NCI-H1048 (cell line): ENCODE measurements around the gene APOLD1.
"Not testable (repeated sequence)": the region's sequence is repeated elsewhere in the genome, so short reads cannot be mapped to it uniquely, and the experiment has no call there.

Experiments used
- DNase-seq: peaks from one replicate; lab custom pipeline; 2025; lab: John Stamatoyannopoulos, UW

Gene APOLD1

DNA sequence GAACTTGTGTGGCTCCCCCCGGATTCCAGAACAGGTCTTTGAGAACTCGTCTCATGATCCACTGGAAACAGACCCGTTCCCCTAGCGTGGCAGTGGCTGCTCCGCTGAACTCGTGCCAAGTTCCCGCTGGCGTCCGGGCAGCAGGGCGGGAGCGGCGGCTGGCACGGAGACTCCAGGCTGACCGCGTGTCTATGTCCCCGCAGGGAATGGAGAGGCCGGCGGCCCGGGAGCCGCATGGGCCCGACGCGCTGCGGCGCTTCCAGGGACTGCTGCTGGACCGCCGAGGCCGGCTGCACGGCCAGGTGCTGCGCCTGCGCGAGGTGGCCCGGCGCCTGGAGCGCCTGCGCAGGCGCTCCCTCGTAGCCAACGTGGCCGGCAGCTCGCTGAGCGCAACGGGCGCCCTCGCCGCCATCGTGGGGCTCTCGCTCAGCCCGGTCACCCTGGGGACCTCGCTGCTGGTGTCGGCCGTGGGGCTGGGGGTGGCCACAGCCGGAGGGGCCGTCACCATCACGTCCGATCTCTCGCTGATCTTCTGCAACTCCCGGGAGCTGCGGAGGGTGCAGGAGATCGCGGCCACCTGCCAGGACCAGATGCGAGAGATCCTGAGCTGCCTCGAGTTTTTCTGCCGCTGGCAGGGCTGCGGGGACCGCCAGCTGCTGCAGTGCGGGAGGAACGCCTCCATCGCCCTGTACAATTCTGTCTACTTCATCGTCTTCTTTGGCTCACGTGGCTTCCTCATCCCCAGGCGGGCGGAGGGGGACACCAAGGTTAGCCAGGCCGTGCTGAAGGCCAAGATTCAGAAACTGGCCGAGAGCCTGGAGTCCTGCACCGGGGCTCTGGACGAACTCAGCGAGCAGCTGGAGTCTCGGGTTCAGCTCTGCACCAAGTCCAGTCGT lies 1.5 kb downstream of the APOLD1 start:
- peak; percentile 46 for DNase-seq

DNA sequence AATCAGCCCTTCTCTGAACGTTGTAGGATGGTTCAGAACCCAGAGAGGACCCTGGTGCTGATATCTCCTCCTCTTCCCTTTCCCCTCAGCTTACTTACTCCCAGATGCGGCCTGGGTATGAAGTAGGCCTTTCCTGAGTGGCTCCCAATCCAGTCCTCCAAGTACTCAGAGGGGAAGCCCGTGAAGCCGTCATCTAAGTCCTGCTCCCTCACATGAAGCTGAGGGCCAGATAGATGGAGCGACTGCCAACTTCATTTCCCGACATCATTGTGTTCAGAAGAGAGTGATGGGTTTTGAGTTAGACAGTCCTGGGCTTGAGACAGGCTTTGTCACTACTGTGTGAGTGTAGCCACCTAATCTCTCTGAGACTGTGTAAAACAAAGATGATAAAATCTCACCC lies 2.7 kb downstream of the APOLD1 start:
- DNase-seq = no peak

GRCh38 chr12:12788675-12789368 lies 3.4 kb downstream of the APOLD1 start:
- peak; percentile 60 for DNase-seq

DNA sequence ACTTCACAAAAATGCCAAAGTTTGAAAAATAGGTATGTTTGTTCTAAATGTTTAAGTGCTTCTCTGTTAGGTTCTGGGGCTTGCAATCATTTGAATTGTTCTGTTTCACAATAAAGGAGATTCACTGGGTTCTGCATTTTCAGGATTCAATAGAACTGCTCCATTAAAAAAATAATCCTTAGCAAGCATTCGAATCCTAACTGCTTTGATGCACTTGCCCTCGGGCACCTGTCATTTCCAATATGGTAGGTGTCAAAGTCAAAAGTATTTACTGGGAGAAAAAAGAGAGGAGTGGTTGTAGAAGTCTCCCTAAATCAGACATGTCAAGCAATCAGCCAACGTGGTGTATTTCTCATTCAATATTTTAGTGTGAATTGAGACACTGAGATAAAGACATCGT lies 5.5 kb downstream of the APOLD1 start:
- no peak for DNase-seq

DNA sequence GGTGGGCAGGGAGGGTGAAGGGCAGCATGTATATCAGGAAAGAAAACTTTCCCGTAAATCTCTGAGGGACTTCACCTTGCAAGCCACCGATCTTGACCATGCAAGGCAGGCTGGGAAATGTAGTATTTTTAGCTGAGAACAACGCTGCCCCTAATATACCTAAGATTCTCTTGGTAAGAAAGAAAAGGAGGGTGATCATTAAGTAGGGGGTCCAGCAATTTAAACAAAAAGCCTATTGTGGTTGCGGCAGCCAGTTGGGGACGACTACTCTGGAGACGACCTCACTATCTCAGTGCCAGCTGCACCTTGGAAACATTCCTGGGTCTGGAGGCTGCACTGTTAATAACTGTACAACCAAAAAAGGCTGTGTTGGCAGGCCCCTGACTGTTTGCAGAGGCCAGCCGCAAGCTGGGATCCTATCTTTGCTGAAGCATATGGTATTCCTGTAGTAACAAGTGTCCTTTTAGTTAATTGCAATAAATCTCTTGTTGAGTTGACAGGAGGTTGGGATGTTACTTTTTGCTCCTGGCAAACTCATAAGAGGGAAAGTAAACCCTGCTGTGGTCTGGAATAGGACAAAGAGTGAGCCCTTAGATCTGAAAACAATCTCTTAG lies 6.4 kb downstream of the APOLD1 start:
- DNase-seq = no peak

DNA sequence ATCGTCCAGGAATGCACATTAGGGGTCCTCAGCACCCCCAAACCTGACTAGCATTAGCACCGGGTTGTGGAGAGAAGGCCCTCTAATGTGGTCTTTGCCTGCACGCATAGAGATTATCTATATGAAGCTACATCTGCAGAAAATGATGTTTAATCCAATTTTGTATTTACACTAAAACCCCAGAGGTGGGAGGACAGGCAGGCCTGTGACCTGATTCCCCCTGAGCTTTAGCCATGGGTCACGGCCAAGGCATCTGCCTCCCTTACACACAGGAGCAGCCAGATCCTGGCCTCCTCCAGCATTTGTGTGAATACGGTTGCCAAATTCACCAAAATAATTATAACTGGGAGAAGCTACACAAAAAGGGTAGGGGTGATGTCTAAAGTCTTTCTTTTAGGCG lies 7.0 kb downstream of the APOLD1 start:
- no peak for DNase-seq

GRCh38 chr12:12794686-12795085 lies 9.2 kb downstream of the APOLD1 start:
- no peak for DNase-seq

DNA sequence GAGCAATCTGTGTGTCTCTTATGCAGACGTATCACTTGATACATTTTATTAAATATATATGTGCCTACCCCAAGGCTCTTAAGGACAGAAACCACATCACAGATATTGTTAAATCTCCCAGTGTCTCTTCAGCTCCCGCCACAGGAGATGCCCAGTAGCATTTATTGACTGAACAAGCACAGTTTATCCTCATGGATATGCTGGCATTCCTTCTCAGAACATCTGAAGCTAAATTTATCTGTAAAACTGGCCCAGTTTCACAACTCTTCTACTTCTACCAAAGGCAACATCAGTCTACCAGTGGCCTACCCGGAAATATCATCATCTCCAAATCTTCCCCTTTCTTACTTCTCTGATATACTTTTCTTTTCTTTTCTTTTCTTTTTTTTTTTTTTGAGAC lies 10.7 kb downstream of the APOLD1 start:
- no peak for DNase-seq

DNA sequence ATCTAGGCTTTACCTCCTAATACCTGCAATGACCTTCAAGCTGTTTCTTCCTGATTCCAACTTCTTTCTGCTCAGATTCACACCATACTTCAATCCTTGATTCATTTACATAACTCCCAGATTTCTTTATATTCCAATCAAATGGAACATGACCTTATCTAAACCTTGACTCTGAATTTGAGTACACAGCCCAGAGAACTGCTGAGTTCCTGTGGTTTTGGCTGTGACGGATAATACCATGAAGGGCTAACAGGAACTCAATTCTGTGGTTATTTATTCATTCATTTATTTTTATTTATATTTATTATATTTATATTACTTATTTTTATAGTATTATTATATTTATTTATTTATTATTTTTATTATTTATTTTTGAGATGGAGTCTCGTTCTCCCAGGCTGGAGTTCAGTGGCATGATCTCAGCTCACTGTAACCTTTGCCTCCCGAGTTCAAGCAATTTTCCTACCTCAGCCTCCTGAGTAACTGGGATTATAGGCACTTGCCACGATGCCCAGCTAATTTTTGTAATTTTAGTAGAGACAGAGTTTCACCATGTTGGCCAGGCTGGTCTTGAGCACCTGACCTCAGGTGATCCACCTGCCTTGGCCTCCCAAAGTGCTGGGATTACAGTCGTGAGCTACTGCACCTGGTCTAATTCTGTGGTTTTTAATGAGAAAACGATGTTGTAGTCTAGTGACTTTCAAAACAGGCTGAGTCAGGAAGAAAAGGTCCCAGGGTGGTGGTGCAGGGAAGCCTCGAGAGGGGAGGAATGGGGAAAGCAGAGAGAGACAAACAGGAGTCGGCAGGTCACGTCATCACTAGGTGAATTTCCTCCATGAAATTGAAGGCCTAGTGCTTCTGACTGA lies 11.7 kb downstream of the APOLD1 start:
- DNase-seq = no peak

DNA sequence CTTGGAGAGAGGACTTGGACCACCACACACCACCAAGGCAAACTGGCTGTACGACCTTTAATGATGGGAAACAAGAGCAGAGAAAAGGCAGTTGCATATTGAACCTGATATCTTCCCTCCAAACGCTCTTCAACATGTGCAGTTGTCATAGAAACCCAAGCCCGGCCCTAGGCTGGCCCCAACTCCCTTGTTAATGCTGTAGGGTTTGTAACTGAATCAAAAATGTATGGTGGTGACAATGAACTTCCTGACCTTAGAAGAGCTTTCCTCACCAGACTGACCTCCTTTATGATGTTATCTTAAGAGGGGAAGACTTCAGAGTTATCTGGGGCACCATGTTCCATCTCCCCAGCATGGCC lies 12.3 kb downstream of the APOLD1 start:
- DNase-seq = no peak

GRCh38 chr12:12798480-12798879 lies 13.0 kb downstream of the APOLD1 start:
- no peak for DNase-seq

GRCh38 chr12:12799163-12799920 lies 13.9 kb downstream of the APOLD1 start:
- DNase-seq = no peak

- DNase-seq = no peak
These were observed 15.1 kb downstream of the APOLD1 start for GRCh38 chr12:12800406-12801180.

DNA sequence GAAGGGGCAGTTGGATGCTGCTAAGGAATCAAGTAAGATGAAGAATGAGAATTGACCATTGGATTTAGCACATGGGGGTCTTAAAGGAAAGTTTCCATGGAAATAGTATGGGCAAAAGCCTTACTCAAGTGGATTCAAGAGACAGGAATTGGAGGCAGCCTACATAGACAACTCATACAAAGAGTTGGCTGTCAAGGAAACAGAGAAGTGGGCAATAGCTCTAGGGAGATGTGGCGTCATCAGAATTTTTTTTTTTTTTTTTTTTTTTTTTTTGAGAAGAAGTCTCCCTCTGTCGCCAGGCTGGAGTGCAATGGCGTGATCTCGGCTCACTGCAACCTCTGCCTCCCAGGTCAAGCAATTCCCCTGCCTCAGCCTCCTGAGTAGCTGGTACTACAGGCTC lies 16.2 kb downstream of the APOLD1 start:
- DNase-seq = not testable (repeated sequence)

GRCh38 chr12:12803186-12803585 lies 17.7 kb downstream of the APOLD1 start:
- DNase-seq = no peak

DNA sequence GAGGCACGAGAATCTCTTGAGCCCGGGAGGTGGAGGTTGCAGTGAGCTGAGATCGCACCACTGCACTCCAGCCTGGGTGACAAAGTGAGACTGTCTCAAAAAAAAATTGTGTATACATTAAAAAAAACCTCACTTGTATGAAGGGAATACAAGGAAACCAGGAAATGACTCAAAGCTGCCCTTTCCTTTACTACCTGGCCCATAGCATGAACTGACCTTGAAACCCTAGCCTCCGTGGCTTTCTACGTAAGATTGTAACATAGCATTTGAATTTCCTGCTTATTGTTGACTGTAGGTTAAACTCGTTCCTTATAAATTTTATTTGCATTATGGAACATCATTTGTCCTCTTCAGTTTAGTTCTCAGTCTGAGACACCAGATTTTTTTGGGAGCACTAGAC lies 18.6 kb downstream of the APOLD1 start:
- DNase-seq = no peak

DNA sequence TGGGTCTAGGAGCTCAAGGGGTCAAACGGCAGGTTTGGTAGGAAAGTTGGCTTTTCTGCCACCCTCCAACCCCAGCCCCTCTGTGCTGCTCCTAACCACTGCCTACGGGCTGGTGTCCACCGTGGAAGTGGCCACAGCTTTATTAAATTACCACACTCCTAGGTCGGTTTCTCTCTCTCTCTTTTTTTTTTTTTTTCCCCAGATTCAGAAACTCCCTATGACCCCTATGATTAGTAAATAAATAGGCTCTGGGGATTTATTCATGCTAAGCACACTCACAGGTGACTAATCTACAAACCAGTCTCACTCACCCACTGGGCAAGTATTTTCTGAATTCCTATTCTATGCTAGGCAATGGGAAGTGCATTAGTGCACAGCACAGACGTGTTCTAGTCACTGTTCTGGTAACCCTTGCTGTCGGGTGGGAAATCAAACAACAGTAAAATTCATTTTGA lies 19.0 kb downstream of the APOLD1 start:
- no peak for DNase-seq

DNA sequence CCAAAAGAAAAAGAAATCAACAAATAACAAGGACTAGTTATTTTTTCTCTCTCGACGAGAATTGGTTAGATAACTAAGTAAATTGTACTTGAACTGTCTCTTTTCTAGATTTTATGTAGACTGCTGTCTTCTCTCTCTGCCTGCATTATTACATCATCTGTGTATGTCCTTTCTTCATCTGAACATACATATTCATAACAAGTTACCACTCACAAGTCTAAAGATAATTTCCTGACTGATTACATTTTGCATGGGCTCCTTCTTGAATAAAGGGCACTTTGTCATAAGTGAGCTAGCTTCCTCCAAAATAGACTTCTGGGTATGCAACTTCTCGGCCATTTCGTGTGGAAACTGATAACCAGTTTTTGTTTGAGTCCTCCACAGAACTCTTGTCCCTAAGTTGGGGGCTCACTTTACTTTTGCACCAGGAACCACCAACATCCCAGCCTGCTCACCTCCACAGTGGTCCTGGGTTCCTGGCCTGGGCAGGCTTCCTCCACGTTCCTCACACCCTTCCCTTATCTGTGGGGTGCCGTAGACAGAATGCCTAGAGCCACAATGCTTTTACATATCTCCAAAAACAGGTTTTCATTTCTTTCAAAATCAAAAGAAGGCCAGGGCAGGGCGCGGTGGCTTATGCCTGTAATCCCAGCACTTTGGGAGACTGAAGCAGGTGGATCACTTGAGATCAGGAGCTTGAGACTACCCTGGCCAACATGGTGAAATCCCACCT lies 21.5 kb downstream of the APOLD1 start:
- no peak for DNase-seq

- DNase-seq = not testable (repeated sequence)
These were observed 22.1 kb downstream of the APOLD1 start for GRCh38 chr12:12807517-12807903.
